Renal cortex interstitium (tissue), 11 donors: ENCODE results near the gene DNM2. TPM values are rescaled to one million over a fixed set of nuclear protein-coding genes. Genes with fewer than 3 reads are reported as not detected.
"Not testable (repeated sequence)": the region's sequence is repeated elsewhere in the genome, so short reads cannot be mapped to it uniquely, and the experiment has no call there.

Source experiments
- DNase-seq, 11 donors: peaks; one replicate each; pipeline ENCODE4 v3.0.0-alpha.2; 2013; ENCODE audit warnings: low read depth in 9 of 11, low spot score in 4 of 11; ENCODE audit errors: extremely low read depth in 1 of 11
- polyA plus RNA-seq, 3 donors: library from polyadenylated mRNA; unstranded; fragments of 120-200 nt; gene quantifications; one replicate each; pipeline ENCODE4 v1.2.1, GENCODE V29; 2013; ENCODE audit not compliant: insufficient read length in 3 of 3

The DNM2 gene
- polyA plus RNA-seq, 3 donors, result 117 to 168 (median 128) TPM

GRCh38 chr19:10839114-10840050 is 121.5 kb downstream of the DNM2 start:
- DNase-seq, result no peak

- DNase-seq, result no peak
Measured at GRCh38 chr19:10842788-10843187, 124.9 kb downstream of the DNM2 start.

GRCh38 chr19:10846500-10847202 is 128.8 kb downstream of the DNM2 start:
- no peak for DNase-seq

- no peak for DNase-seq
Measured at GRCh38 chr19:10848230-10848856, 130.5 kb downstream of the DNM2 start, which contains the start of gene C19orf38. TSS of gene C19orf38 (plus strand) at chr19:10848415. CDS start at chr19:10848509, 94 bp downstream.

- no peak for DNase-seq
Measured at GRCh38 chr19:10850631-10851030, 132.8 kb downstream of the DNM2 start.

GRCh38 chr19:10852098-10852800 is 134.4 kb downstream of the DNM2 start:
- DNase-seq, result no peak

GRCh38 chr19:10852941-10853340 is 135.1 kb downstream of the DNM2 start:
- no peak for DNase-seq

GRCh38 chr19:10854350-10855089 is 136.6 kb downstream of the DNM2 start:
- DNase-seq, result no peak

GRCh38 chr19:10855879-10856522 is 138.1 kb downstream of the DNM2 start:
- no peak for DNase-seq

- not testable (repeated sequence) for DNase-seq
Measured at GRCh38 chr19:10856899-10857298, 139.0 kb downstream of the DNM2 start.

- no peak for DNase-seq
Measured at GRCh38 chr19:10858204-10858828, 140.4 kb downstream of the DNM2 start.

- no peak for DNase-seq
Measured at GRCh38 chr19:10861103-10861651, 143.3 kb downstream of the DNM2 start.

GRCh38 chr19:10862561-10863106 is 144.8 kb downstream of the DNM2 start:
- DNase-seq, result no peak

GRCh38 chr19:10863107-10863717 is 145.3 kb downstream of the DNM2 start:
- no peak for DNase-seq

GRCh38 chr19:10864538-10864899 is 146.6 kb downstream of the DNM2 start:
- peak in 8 of 11 donors; percentile 57 to 74 (median 68) for DNase-seq

GRCh38 chr19:10866495-10866894 is 148.6 kb downstream of the DNM2 start:
- no peak for DNase-seq
